H1 (cell line): ENCODE measurements around the gene SLAMF6. TPM values are rescaled to one million over a fixed set of nuclear protein-coding genes. Genes with fewer than 3 reads are reported as not detected.

ENCODE experiments used
- CTCF ChIA-PET: fragments of 300-600 bp; sonication (Branson Sonifier 250); formaldehyde crosslinking; loops from one replicate; lab custom pipeline; 2021; ENCODE audit not compliant: partially characterized antibody; lab: Charles Lee
- POLR2A ChIA-PET: fragments of 300-600 bp; sonication (Branson Sonifier 250); formaldehyde crosslinking; loops from one replicate; lab custom pipeline; 2021; ENCODE audit warnings: inconsistent platforms; ENCODE audit not compliant: partially characterized antibody; lab: Charles Lee
- DNase-seq, 2 experiments: peaks; one replicate each; pipeline versions ENCODE4 v3.0.0 to v3.0.0-alpha.2; 2010 to 2022; ENCODE audit warnings: low spot score in 2 of 2, low read depth in 1 of 2, mixed read lengths in 1 of 2
- FAIRE-seq: peaks from 2 replicates; lab custom pipeline; 2011; peaks lifted over from hg19 to GRCh38; lab: Jason Lieb, UNC
- H2AFZ ChIP-seq: 2 replicates; pipeline ENCODE4 v1.8.1; 2012; ENCODE audit warnings: low read length, inconsistent platforms
- H2AK5ac ChIP-seq: 2 replicates; pipeline ENCODE4 v1.6.1; 2013; ENCODE audit warnings: low read depth, low read length
- H2BK120ac ChIP-seq: replicated peaks from 2 replicates; pipeline ENCODE3; 2013; ENCODE audit warnings: low read depth, low read length, inconsistent platforms
- H2BK12ac ChIP-seq: 2 replicates; pipeline ENCODE4 v1.6.1; 2013; ENCODE audit warnings: low read depth, low read length
- H2BK15ac ChIP-seq: 2 replicates; pipeline ENCODE4 v1.6.1; 2013; ENCODE audit warnings: low read length
- H2BK20ac ChIP-seq: 2 replicates; pipeline ENCODE4 v1.6.1; 2013; ENCODE audit warnings: low read length
- H2BK5ac ChIP-seq: 2 replicates; pipeline ENCODE4 v1.6.1; 2013; ENCODE audit warnings: low read depth, low read length
- H3K14ac ChIP-seq: 2 replicates; pipeline ENCODE4 v1.6.1; 2013; ENCODE audit warnings: inconsistent platforms; ENCODE audit not compliant: insufficient read length
- H3K18ac ChIP-seq: 2 replicates; pipeline ENCODE4 v1.6.1; 2013; ENCODE audit warnings: low read length; ENCODE audit errors: extremely low read depth
- H3K23ac ChIP-seq: 2 replicates; pipeline ENCODE4 v1.6.1; 2013; ENCODE audit warnings: inconsistent platforms; ENCODE audit not compliant: insufficient read length
- H3K23me2 ChIP-seq: 2 replicates; pipeline ENCODE4 v1.6.1; 2013; ENCODE audit warnings: low read depth, low read length
- H3K27ac ChIP-seq: 2 replicates; pipeline ENCODE4 v1.6.1; 2011; ENCODE audit warnings: low read depth, low read length, inconsistent platforms
- H3K27me3 ChIP-seq, 4 experiments: replicated peaks in 1 of 4; 1 replicate in 1 of 4; 2 replicates in 3 of 4; pipeline versions ENCODE4 v1.6.1 to v1.8.1; 2011 to 2013; ENCODE audit warnings: low read length in 3 of 4, mild to moderate bottlenecking in 3 of 4, inconsistent platforms in 2 of 4, mixed read lengths in 2 of 4, moderate library complexity in 1 of 4; ENCODE audit not compliant: control insufficient read depth in 3 of 4, insufficient read depth in 3 of 4; ENCODE audit errors: extremely low read depth in 1 of 4
- H3K36me3 ChIP-seq, 4 experiments: 2 replicates each; pipeline versions ENCODE4 v1.6.1 to v1.8.1; 2011 to 2013; ENCODE audit warnings: mild to moderate bottlenecking in 4 of 4, low read length in 3 of 4, moderate library complexity in 2 of 4, control low read depth in 1 of 4, inconsistent platforms in 1 of 4; ENCODE audit not compliant: insufficient read depth in 4 of 4, control insufficient read depth in 2 of 4
- H3K4ac ChIP-seq: replicated peaks from 2 replicates; pipeline ENCODE3; 2013; ENCODE audit warnings: low read length, low read depth, mixed read lengths, inconsistent platforms; ENCODE audit not compliant: insufficient read length
- H3K4me1 ChIP-seq, 4 experiments: replicated peaks in 1 of 4; 1 replicate in 1 of 4; 2 replicates in 3 of 4; pipeline versions ENCODE4 v1.6.1 to v1.8.1; 2011 to 2013; ENCODE audit warnings: low read length in 3 of 4, inconsistent platforms in 2 of 4, mixed read lengths in 1 of 4; ENCODE audit not compliant: insufficient read depth in 4 of 4, control insufficient read depth in 3 of 4
- H3K4me2 ChIP-seq, 2 experiments: 2 replicates each; pipeline versions ENCODE4 v1.6.1 to v1.8.1; 2011 to 2013; ENCODE audit warnings: low read depth in 2 of 2, low read length in 2 of 2, control low read depth in 1 of 2, inconsistent platforms in 1 of 2, mild to moderate bottlenecking in 1 of 2; ENCODE audit not compliant: insufficient read depth in 1 of 2
- H3K4me3 ChIP-seq, 4 experiments: fragments of 200-600, 300-600 bp in 1 of 4; sonication (generic), shearing (Covaris generic), sonication (Bioruptor Twin) in 1 of 4; 2 replicates each; pipeline versions ENCODE4 v1.5.1 to v1.8.1; 2011 to 2016; ENCODE audit warnings: low read length in 4 of 4, low read depth in 3 of 4, control low read depth in 2 of 4, inconsistent platforms in 2 of 4, mild to moderate bottlenecking in 2 of 4, mixed read lengths in 1 of 4, moderate library complexity in 1 of 4; ENCODE audit not compliant: insufficient read depth in 2 of 4; ENCODE audit errors: extremely low read depth in 1 of 4
- H3K56ac ChIP-seq: replicated peaks from 2 replicates; pipeline ENCODE3; 2013; ENCODE audit warnings: low read depth, mild to moderate bottlenecking, mixed read lengths, low read length, inconsistent platforms; ENCODE audit not compliant: insufficient read length
- H3K79me1 ChIP-seq: 2 replicates; pipeline ENCODE4 v1.6.1; 2013; ENCODE audit warnings: low read depth, low read length, control low read depth
- H3K79me2 ChIP-seq, 2 experiments: 2 replicates each; pipeline versions ENCODE4 v1.6.1 to v1.8.1; 2012 to 2013; ENCODE audit warnings: low read length in 2 of 2, mild to moderate bottlenecking in 2 of 2, inconsistent platforms in 1 of 2; ENCODE audit not compliant: insufficient read depth in 2 of 2, control insufficient read depth in 1 of 2
- H3K9ac ChIP-seq, 4 experiments: replicated peaks in 1 of 4; 1 replicate in 1 of 4; 2 replicates in 3 of 4; pipeline versions ENCODE4 v1.6.1 to v1.8.1; 2011 to 2013; ENCODE audit warnings: low read depth in 3 of 4, low read length in 3 of 4, control low read depth in 2 of 4, mild to moderate bottlenecking in 2 of 4, moderate library complexity in 2 of 4, inconsistent platforms in 1 of 4; ENCODE audit errors: extremely low read depth in 1 of 4
- H3K9me3 ChIP-seq, 2 experiments: 2 replicates each; pipeline versions ENCODE4 v1.6.1 to v1.8.1; 2012 to 2013; ENCODE audit warnings: mild to moderate bottlenecking in 2 of 2, moderate library complexity in 2 of 2, control low read depth in 1 of 2, inconsistent platforms in 1 of 2, low read depth in 1 of 2, low read length in 1 of 2, mixed read lengths in 1 of 2; ENCODE audit not compliant: insufficient read depth in 2 of 2
- H4K20me1 ChIP-seq, 2 experiments: replicated peaks in 1 of 2; 2 replicates each; pipeline versions ENCODE3 to v1.8.1; 2011 to 2013; ENCODE audit warnings: inconsistent platforms in 2 of 2, low read length in 2 of 2, mild to moderate bottlenecking in 1 of 2; ENCODE audit not compliant: insufficient read depth in 2 of 2, control insufficient read depth in 1 of 2
- H4K5ac ChIP-seq: 2 replicates; pipeline ENCODE4 v1.6.1; 2013; ENCODE audit warnings: low read length, low read depth, mixed read lengths, inconsistent platforms; ENCODE audit not compliant: insufficient read length
- H4K8ac ChIP-seq: 2 replicates; pipeline ENCODE4 v1.8.0; 2013; ENCODE audit warnings: mild to moderate bottlenecking, moderate library complexity, low read length, inconsistent platforms; ENCODE audit not compliant: insufficient read depth; ENCODE audit errors: extremely low read depth
- H4K91ac ChIP-seq: replicated peaks from 2 replicates; pipeline ENCODE3; 2013; ENCODE audit warnings: low read length, mixed read lengths, inconsistent platforms; ENCODE audit not compliant: insufficient read length
- TAF1 ChIP-seq: IDR thresholded peaks from 2 replicates; pipeline ENCODE4 v1.6.1; 2011; ENCODE audit warnings: mild to moderate bottlenecking, low read depth, low read length
- WGBS, 2 experiments: shearing (Covaris generic) in 1 of 2; methylation state at CpG; one replicate each; pipeline versions ENCODE4 v1.1.6 to v1.1.7; 2013 to 2015; ENCODE audit warnings: low lambda C conversion rate in 2 of 2, mixed read lengths in 2 of 2, inconsistent platforms in 1 of 2, low coverage in 1 of 2, missing lambda C conversion rate in 1 of 2; ENCODE audit not compliant: insufficient replicate concordance in 2 of 2, insufficient coverage in 1 of 2, insufficient read length in 1 of 2; ENCODE audit errors: extremely low coverage in 1 of 2, missing lambda C conversion rate in 1 of 2; 5-methylcytosine and 5-hydroxymethylcytosine counted together
- polyA plus RNA-seq, 7 experiments: library from polyadenylated mRNA; depleted of rRNA in 3 of 7; stranded (reverse) in 5 of 7; unstranded in 2 of 7; fragments of >200 nt in 5 of 7; fragments of 200-250 nt in 2 of 7; gene quantifications; 1 replicate in 5 of 7; 2 replicates in 1 of 7; 4 replicates in 1 of 7; pipeline versions ENCODE4 v1.2.1 to v1.2.3, GENCODE V29; 2011 to 2013; ENCODE audit warnings: missing spikeins in 2 of 7, mixed read lengths in 2 of 7
- total RNA-seq: library from RNA; stranded (reverse); fragmentation: NEBNext Ultra II Directional; extraction: Animal tissue kit (Norgen Biotek cat#: 25700); gene quantifications from 2 replicates; pipeline ENCODE4 v1.2.1, GENCODE V29; 2021

SLAMF6 gene
- total and polyA plus RNA-seq, 2 of the 8 experiments (the other 6 are each of a cell fraction or from before 2014, with no cell fraction given), result not detected

DNA sequence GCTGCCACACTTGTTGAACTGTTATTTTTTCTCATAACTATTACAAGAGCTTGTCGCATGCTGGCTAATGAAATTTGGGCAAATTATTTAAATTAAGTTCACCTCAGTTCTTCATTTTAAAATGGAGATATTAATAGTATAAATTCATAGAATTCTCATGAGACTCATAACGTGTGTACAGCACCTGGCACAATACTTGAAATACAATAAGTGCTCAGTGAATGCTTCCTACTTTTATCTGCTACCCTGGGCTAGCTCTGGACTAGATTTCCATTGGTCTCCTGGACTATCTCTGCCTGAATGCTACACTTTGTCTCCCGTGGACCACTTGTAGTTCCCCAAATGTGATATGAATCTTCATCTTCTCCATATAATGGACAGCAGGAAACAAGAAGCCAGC, 919 bp downstream of the SLAMF6 start:
- WGBS, 2 experiments, result 91% methylated on average over 3 of the region's 3 CpGs; no CpG with 5 or more reads in 1 of the 2 experiments

More for the DNA sequence above, 919 bp downstream of the SLAMF6 start:
- FAIRE-seq, result no peak
- H2BK15ac ChIP-seq, result no peak overlapping the region
- H4K20me1 ChIP-seq, result no peaks in the 10 kb centered on the region
- H2BK12ac ChIP-seq, result no peak overlapping the region
- H3K27me3 ChIP-seq, result no peaks in the 10 kb centered on the region
- no peak overlapping the region for H3K23ac ChIP-seq
- peaks cover 3 to 6% (median 5%) of the 10 kb centered on the region in 4 experiments; a peak in 5 of 7 replicates for H3K4me1 ChIP-seq
- no peak overlapping the region for H2AFZ ChIP-seq
- H3K18ac ChIP-seq, result no peak overlapping the region
- H3K79me1 ChIP-seq, result no peaks in the 10 kb centered on the region
- H3K9me3 ChIP-seq, result 0 out of 4 replicates have a peak, but pooled peaks cover 0 to 2% of the 10 kb centered on the region in 2 experiments
- H2BK5ac ChIP-seq, result no peak overlapping the region
- H3K56ac ChIP-seq, result no peak overlapping the region
- DNase-seq, result no peak
- ChIA-PET CTCF (interaction anchor here (0.6 to 2.1 kb wide), 4 partner anchors 12 to 142 kb away, joined by 3 to 5 read pairs (median 3); no protein-coding TSS in a partner anchor), POLR2A (no interaction called here)
- H4K8ac ChIP-seq, result no peak overlapping the region
- H3K14ac ChIP-seq, result no peak overlapping the region
- no peaks in the 10 kb centered on the region for H3K23me2 ChIP-seq
- no peak overlapping the region for H4K5ac ChIP-seq
- H3K9ac ChIP-seq, result no peak overlapping the region
- no peak for TF ChIP-seq TAF1
- no peak overlapping the region for H3K27ac ChIP-seq
- no peak overlapping the region for H4K91ac ChIP-seq
- H2BK120ac ChIP-seq, result no peak overlapping the region
- no peaks in the 10 kb centered on the region for H3K36me3 ChIP-seq
- no peak overlapping the region for H2AK5ac ChIP-seq
- H3K4ac ChIP-seq, result no peak overlapping the region
- H3K79me2 ChIP-seq, result no peaks in the 10 kb centered on the region
- H3K4me3 ChIP-seq, result no peak overlapping the region
- no peak overlapping the region for H3K4me2 ChIP-seq
- no peak overlapping the region for H2BK20ac ChIP-seq
